Mesenchymal stem cell (in vitro differentiated cells and primary cell): ENCODE data around the gene CD86.

Experiments used
- DNase-seq: peaks from one replicate; pipeline ENCODE4 v3.0.0-alpha.2; 2013
- H2AFZ ChIP-seq: one replicate; pipeline ENCODE4 v1.6.1; 2013; ENCODE audit warnings: low read depth, mild to moderate bottlenecking, control low read depth, inconsistent platforms, low read length, moderate library complexity
- H2AK5ac ChIP-seq: 2 replicates; pipeline ENCODE4 v1.6.1; 2013; ENCODE audit warnings: low read length, moderate library complexity, mild to moderate bottlenecking, inconsistent platforms; ENCODE audit not compliant: severe bottlenecking
- H2BK120ac ChIP-seq: one replicate; pipeline ENCODE4 v1.6.1; 2013; ENCODE audit warnings: low read depth, mild to moderate bottlenecking, inconsistent platforms, low read length, moderate library complexity
- H2BK12ac ChIP-seq, 2 experiments: one replicate each; pipeline ENCODE4 v1.6.1; 2013; ENCODE audit warnings: inconsistent platforms in 2 of 2, low read length in 2 of 2, mild to moderate bottlenecking in 2 of 2, moderate library complexity in 2 of 2, control low read depth in 1 of 2
- H2BK15ac ChIP-seq: one replicate; pipeline ENCODE4 v1.6.1; 2013; ENCODE audit warnings: mild to moderate bottlenecking, low read depth, inconsistent platforms; ENCODE audit not compliant: poor library complexity, severe bottlenecking
- H2BK5ac ChIP-seq: 2 replicates; pipeline ENCODE4 v1.6.1; 2013; ENCODE audit warnings: low read depth, mild to moderate bottlenecking, low read length, control low read depth, inconsistent platforms; ENCODE audit not compliant: poor library complexity, severe bottlenecking
- H3K14ac ChIP-seq, 2 experiments: one replicate each; pipeline ENCODE4 v1.6.1; 2013; ENCODE audit warnings: inconsistent platforms in 2 of 2, low read length in 2 of 2, control low read depth in 1 of 2, mild to moderate bottlenecking in 1 of 2, moderate library complexity in 1 of 2
- H3K18ac ChIP-seq, 2 experiments: one replicate each; pipeline ENCODE4 v1.6.1; 2013; ENCODE audit warnings: inconsistent platforms in 2 of 2, low read length in 2 of 2, control low read depth in 1 of 2, low read depth in 1 of 2, mild to moderate bottlenecking in 1 of 2
- H3K23ac ChIP-seq, 2 experiments: one replicate each; pipeline ENCODE4 v1.6.1; 2013; ENCODE audit warnings: inconsistent platforms in 2 of 2, low read length in 2 of 2, mild to moderate bottlenecking in 2 of 2, moderate library complexity in 2 of 2, control low read depth in 1 of 2
- H3K27ac ChIP-seq: 2 replicates; pipeline ENCODE4 v1.5.1; 2013; ENCODE audit warnings: mild to moderate bottlenecking, moderate library complexity, low read length, control low read depth, inconsistent platforms; ENCODE audit not compliant: poor library complexity, severe bottlenecking
- H3K27me3 ChIP-seq, 2 experiments: 2 replicates each; pipeline versions ENCODE4 v1.6.1 to v1.7.0; 2013; ENCODE audit warnings: low read length in 2 of 2, mild to moderate bottlenecking in 2 of 2, moderate library complexity in 2 of 2, control low read depth in 1 of 2, inconsistent platforms in 1 of 2; ENCODE audit not compliant: control insufficient read depth in 1 of 2, insufficient read depth in 1 of 2
- H3K36me3 ChIP-seq, 2 experiments: 2 replicates each; pipeline versions ENCODE4 v1.6.1 to v1.7.0; 2013; ENCODE audit warnings: low read length in 2 of 2, control low read depth in 1 of 2, inconsistent platforms in 1 of 2, low read depth in 1 of 2, mild to moderate bottlenecking in 1 of 2; ENCODE audit not compliant: insufficient read depth in 2 of 2, control insufficient read depth in 1 of 2
- H3K4ac ChIP-seq, 2 experiments: one replicate each; pipeline ENCODE4 v1.6.1; 2013; ENCODE audit warnings: inconsistent platforms in 2 of 2, low read length in 2 of 2, mild to moderate bottlenecking in 2 of 2, moderate library complexity in 2 of 2, control low read depth in 1 of 2, low read depth in 1 of 2
- H3K4me1 ChIP-seq: 2 replicates; pipeline ENCODE4 v1.6.1; 2013; ENCODE audit warnings: low read depth, low read length, control low read depth; ENCODE audit not compliant: control insufficient read depth, insufficient read depth
- H3K4me2 ChIP-seq: 2 replicates; pipeline ENCODE4 v1.6.1; 2013; ENCODE audit warnings: low read length, mild to moderate bottlenecking, inconsistent platforms; ENCODE audit not compliant: poor library complexity, severe bottlenecking
- H3K4me3 ChIP-seq, 2 experiments: 2 replicates each; pipeline versions ENCODE4 v1.5.1 to v1.7.0; 2013; ENCODE audit warnings: low read length in 2 of 2, mild to moderate bottlenecking in 2 of 2, control low read depth in 1 of 2, low read depth in 1 of 2; ENCODE audit not compliant: insufficient read depth in 1 of 2
- H3K79me1 ChIP-seq: replicated peaks from 2 replicates; pipeline ENCODE4 v1.6.1; 2013; ENCODE audit warnings: mild to moderate bottlenecking, control low read depth, low read length, inconsistent platforms; ENCODE audit not compliant: poor library complexity, severe bottlenecking
- H3K9ac ChIP-seq: 2 replicates; pipeline ENCODE4 v1.7.0; 2013; ENCODE audit warnings: mild to moderate bottlenecking, low read length, moderate library complexity
- H3K9me3 ChIP-seq: 2 replicates; pipeline ENCODE4 v1.7.0; 2013; ENCODE audit warnings: mild to moderate bottlenecking, low read length; ENCODE audit not compliant: control insufficient read depth
- H4K8ac ChIP-seq: one replicate; pipeline ENCODE4 v1.6.1; 2013; ENCODE audit warnings: inconsistent platforms, mild to moderate bottlenecking, low read length, moderate library complexity
- H4K91ac ChIP-seq: one replicate; pipeline ENCODE4 v1.6.1; 2013; ENCODE audit warnings: mild to moderate bottlenecking, low read length, inconsistent platforms
- WGBS: methylation state at CpG from one replicate; pipeline ENCODE4 v1.1.7; 2013; ENCODE audit warnings: mixed read lengths; 5-methylcytosine and 5-hydroxymethylcytosine counted together

The CD86 gene

DNA sequence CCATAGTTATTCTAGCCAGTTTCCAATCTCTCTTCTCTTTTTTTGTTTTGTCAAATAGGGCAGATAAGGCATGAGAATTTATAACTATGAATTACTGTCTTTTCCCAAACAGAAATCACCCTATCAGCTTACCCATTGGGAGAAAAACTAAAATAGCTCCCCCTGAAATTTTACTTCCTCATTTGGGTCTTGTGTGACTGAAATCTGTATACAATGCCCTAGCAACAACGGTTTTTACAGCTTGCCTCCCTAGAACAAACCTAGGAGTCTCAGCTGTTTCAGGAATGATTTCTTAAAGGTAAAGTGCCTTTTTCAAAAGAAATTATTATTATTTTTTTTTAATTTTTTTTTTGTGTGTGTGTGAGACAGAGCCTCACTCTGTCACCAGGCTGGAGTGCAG, 56.8 kb downstream of the CD86 start:
- no peak overlapping the region for H3K18ac ChIP-seq
- H3K27ac ChIP-seq = no peak overlapping the region
- no peak overlapping the region for H3K23ac ChIP-seq
- H3K14ac ChIP-seq = no peak overlapping the region
- H3K79me1 ChIP-seq = no peaks in the 10 kb centered on the region
- H2AK5ac ChIP-seq = no peak overlapping the region
- no peak overlapping the region for H2BK15ac ChIP-seq
- no peak overlapping the region for H3K4ac ChIP-seq
- no peak overlapping the region for H4K8ac ChIP-seq
- H3K9ac ChIP-seq = no peak overlapping the region
- H2BK120ac ChIP-seq = no peak overlapping the region
- no peak for DNase-seq
- no peak overlapping the region for H3K4me3 ChIP-seq
- H3K4me2 ChIP-seq = no peak overlapping the region
- no peak overlapping the region for H2BK5ac ChIP-seq
- no peaks in the 10 kb centered on the region for H3K9me3 ChIP-seq
- no peaks in the 10 kb centered on the region for H3K4me1 ChIP-seq
- H2AFZ ChIP-seq = no peak overlapping the region
- H4K91ac ChIP-seq = no peak overlapping the region
- H3K36me3 ChIP-seq = no peaks in the 10 kb centered on the region
- no CpG with 5 or more reads among the region's 1 CpG for WGBS
- H3K27me3 ChIP-seq = peaks cover 9 to 18% of the 10 kb centered on the region in 2 experiments
- H2BK12ac ChIP-seq = no peak overlapping the region

DNA sequence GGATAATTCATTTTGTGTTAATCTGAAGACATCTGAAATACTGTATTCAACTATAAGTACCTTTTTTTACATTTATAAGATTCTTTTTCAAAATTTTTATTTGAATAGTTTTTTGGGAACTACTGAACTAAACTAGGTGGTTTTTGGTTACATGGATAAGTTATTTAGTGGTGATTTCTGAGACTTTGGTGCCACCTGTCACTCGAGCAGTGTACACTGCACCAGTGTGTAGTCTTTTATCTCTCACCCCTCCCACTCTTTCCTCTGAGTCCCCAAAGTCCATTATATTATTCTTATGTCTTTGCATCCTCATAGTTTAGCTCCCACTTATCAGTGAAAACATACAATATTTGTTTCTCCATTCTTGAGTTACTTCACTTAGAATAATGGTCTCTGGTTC, 57.6 kb downstream of the CD86 start:
- Histone ChIP-seq H3K4me1 (no peaks in the 10 kb centered on the region), H3K79me1 (no peaks in the 10 kb centered on the region), H3K4ac (no peak overlapping the region), H2AFZ (no peak overlapping the region), H2BK12ac (no peak overlapping the region), H2BK15ac (no peak overlapping the region), H3K36me3 (no peaks in the 10 kb centered on the region), H3K18ac (no peak overlapping the region), H3K14ac (no peak overlapping the region), H3K23ac (no peak overlapping the region), H3K27ac (no peak overlapping the region), H2BK120ac (no peak overlapping the region), H2AK5ac (no peak overlapping the region), H2BK5ac (no peak overlapping the region), H3K9me3 (no peaks in the 10 kb centered on the region), H4K8ac (no peak overlapping the region), H3K4me3 (no peak overlapping the region), H3K4me2 (no peak overlapping the region), H3K9ac (no peak overlapping the region), H3K27me3 (peaks cover 4 to 11% of the 10 kb centered on the region in 2 experiments), H4K91ac (no peak overlapping the region)
- DNase-seq = no peak
- WGBS = 36% methylated on average over 1 of the region's 1 CpG

DNA sequence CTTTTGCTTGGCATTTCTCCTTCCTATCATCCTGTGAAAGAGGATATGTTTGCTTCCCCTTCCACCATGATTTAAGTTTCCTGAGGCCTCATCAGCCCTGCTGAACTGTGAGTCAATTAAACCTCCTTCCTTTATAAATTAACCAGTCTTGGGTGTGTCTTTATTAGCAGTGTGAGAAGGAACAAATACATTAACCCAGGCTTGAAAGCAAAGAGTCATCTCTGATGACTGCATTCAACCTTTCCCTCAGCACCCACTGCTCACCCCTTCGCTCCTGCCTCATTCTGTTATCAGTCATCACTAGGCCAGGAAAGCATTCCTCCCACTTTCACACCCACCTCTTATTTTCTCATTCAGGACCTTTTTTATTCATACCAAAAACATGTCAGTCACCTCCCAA, 68.7 kb downstream of the CD86 start:
- 48% methylated on average over 1 of the region's 1 CpG for WGBS
- Histone ChIP-seq H4K91ac (no peak overlapping the region), H3K27ac (no peak overlapping the region), H3K18ac (no peak overlapping the region), H3K9me3 (no peaks in the 10 kb centered on the region), H3K23ac (no peak overlapping the region), H3K79me1 (no peaks in the 10 kb centered on the region), H3K9ac (no peak overlapping the region), H3K27me3 (no peaks in the 10 kb centered on the region), H2AK5ac (no peak overlapping the region), H3K4me3 (no peak overlapping the region), H3K4me2 (no peak overlapping the region), H2AFZ (no peak overlapping the region), H4K8ac (no peak overlapping the region), H3K4ac (no peak overlapping the region), H3K36me3 (no peaks in the 10 kb centered on the region), H2BK15ac (no peak overlapping the region), H3K14ac (no peak overlapping the region), H3K4me1 (no peaks in the 10 kb centered on the region), H2BK120ac (no peak overlapping the region), H2BK5ac (no peak overlapping the region), H2BK12ac (no peak overlapping the region)
- no peak for DNase-seq

DNA sequence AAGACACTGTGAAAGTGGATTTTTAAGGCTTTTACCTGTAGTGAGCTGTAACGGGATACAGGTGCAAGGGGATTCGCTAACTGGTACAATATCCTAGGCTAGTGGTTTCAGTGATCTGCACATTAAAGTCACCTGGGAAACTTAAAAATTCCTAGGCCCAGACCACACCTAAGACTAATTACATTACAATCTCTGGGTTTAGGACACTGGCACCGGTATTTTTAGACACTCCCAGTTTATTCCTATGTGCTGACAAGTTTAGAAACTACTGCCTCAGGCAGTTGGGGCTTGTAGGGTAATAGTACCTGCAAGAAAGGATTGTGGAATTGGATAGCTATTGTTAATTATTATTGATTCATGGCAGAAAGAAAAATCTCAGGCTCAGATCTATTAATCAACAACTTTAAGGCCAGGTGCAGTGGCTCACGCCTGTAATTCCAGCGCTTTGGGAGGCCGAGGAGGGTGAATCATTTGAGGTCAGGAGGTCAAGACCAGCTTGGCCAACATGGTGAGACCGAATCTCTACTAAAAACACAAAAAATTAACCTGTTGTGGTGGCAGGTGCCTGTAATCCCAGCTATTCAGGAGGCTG, 77.9 kb downstream of the CD86 start:
- Histone ChIP-seq H3K18ac (no peak overlapping the region), H3K79me1 (no peaks in the 10 kb centered on the region), H4K8ac (no peak overlapping the region), H3K23ac (no peak overlapping the region), H3K9me3 (no peaks in the 10 kb centered on the region), H3K4ac (no peak overlapping the region), H3K14ac (no peak overlapping the region), H3K4me3 (no peak overlapping the region), H2BK15ac (no peak overlapping the region), H3K4me2 (no peak overlapping the region), H3K27ac (no peak overlapping the region), H2AK5ac (no peak overlapping the region), H2BK5ac (no peak overlapping the region), H4K91ac (no peak overlapping the region), H2BK12ac (no peak overlapping the region), H3K36me3 (no peaks in the 10 kb centered on the region), H3K9ac (no peak overlapping the region), H2AFZ (no peak overlapping the region), H3K27me3 (no peaks in the 10 kb centered on the region), H3K4me1 (no peaks in the 10 kb centered on the region), H2BK120ac (no peak overlapping the region)
- no peak for DNase-seq
- WGBS = 79% methylated on average over 6 of the region's 7 CpGs
